Hematopoietic multipotent progenitor cell treated with erythropoietin and hydrocortisone succinate and interleukin-3 and kit ligand, for 17 days (in vitro differentiated cells): ENCODE results near the gene CDK5R1.

Experiments
- DNase-seq: peaks from one replicate; pipeline ENCODE4 v3.0.0-alpha.2; 2015; ENCODE audit warnings: low spot score

Gene CDK5R1

GRCh38 chr17:32471652-32472051 is 15.1 kb upstream of the CDK5R1 start:
- DNase-seq, result no peak

- no peak for DNase-seq
These were observed 11.5 kb upstream of the CDK5R1 start for GRCh38 chr17:32475258-32475657.

GRCh38 chr17:32477220-32477619 is 9.6 kb upstream of the CDK5R1 start:
- no peak for DNase-seq

GRCh38 chr17:32479074-32479617 is 7.6 kb upstream of the CDK5R1 start:
- no peak for DNase-seq

- no peak for DNase-seq
These were observed 5.6 kb upstream of the CDK5R1 start for GRCh38 chr17:32481193-32481592.

- DNase-seq, result no peak
These were observed 4.0 kb upstream of the CDK5R1 start for GRCh38 chr17:32482568-32483320.

- DNase-seq, result no peak
These were observed 3.3 kb upstream of the CDK5R1 start for GRCh38 chr17:32483451-32484019.

GRCh38 chr17:32484041-32484461 is 2.7 kb upstream of the CDK5R1 start:
- no peak for DNase-seq

GRCh38 chr17:32484628-32485027 is 2.2 kb upstream of the CDK5R1 start:
- no peak for DNase-seq

GRCh38 chr17:32485261-32486110 is 1.3 kb upstream of the CDK5R1 start:
- no peak for DNase-seq

- DNase-seq, result peak; percentile 58
These were observed 587 bp upstream of the CDK5R1 start for GRCh38 chr17:32486111-32486700.

GRCh38 chr17:32487473-32488176 is 832 bp downstream of the CDK5R1 start:
- DNase-seq, result no peak

GRCh38 chr17:32488177-32488542 is 1.4 kb downstream of the CDK5R1 start:
- no peak for DNase-seq

GRCh38 chr17:32488604-32489180 is 1.9 kb downstream of the CDK5R1 start:
- no peak for DNase-seq

- DNase-seq, result no peak
These were observed 2.7 kb downstream of the CDK5R1 start for GRCh38 chr17:32489320-32490100.

GRCh38 chr17:32490101-32490482 is 3.3 kb downstream of the CDK5R1 start:
- no peak for DNase-seq

- no peak for DNase-seq
These were observed 4.8 kb downstream of the CDK5R1 start for GRCh38 chr17:32491371-32492263.

- no peak for DNase-seq
These were observed 5.4 kb downstream of the CDK5R1 start for GRCh38 chr17:32492264-32492589.

GRCh38 chr17:32492648-32493289 is 6.0 kb downstream of the CDK5R1 start:
- DNase-seq, result no peak
